Measurements from ENCODE around the gene SIGLEC12. TPM values are rescaled to one million over a fixed set of nuclear protein-coding genes. Genes with fewer than 3 reads are reported as not detected.

Gene SIGLEC12
- 0.19 TPM for total RNA-seq
- long read RNA-seq, result 0 reads

GRCh38 chr19:51501594-51502263 is at the start of gene SIGLEC12:
Gene SIGLEC12 (minus strand): TSS chr19:51501800. CDS start chr19:51501733, 67 bp downstream.
- DNase-seq (ENCODE audit: missing footprints) (no peak), ATAC-seq (peak; percentile 47)
- intact Hi-C loops (cut with DNase I), result no loop called here

GRCh38 chr19:51550848-51551672 is 49.5 kb upstream of the SIGLEC12 start:
- DNase-seq (ENCODE audit: missing footprints) (no peak), ATAC-seq (no peak)
- intact Hi-C loops (cut with DNase I), result no loop called here

GRCh38 chr19:51549533-51550324 is 48.1 kb upstream of the SIGLEC12 start:
- no peak for ATAC-seq
- intact Hi-C loops (cut with DNase I), result no loop called here
- DNase-seq (ENCODE audit: missing footprints), result no peak

- ATAC-seq (no peak), DNase-seq (ENCODE audit: missing footprints) (no peak)
- intact Hi-C loops (cut with DNase I), result no loop called here
Observed at GRCh38 chr19:51548891-51549305, 47.3 kb upstream of the SIGLEC12 start.

- DNase-seq (ENCODE audit: missing footprints) (no peak), ATAC-seq (no peak)
- intact Hi-C loops (cut with DNase I), result no loop called here
Observed at GRCh38 chr19:51548213-51548651, 46.6 kb upstream of the SIGLEC12 start.

- no peak for DNase-seq (ENCODE audit: missing footprints)
- intact Hi-C loops (cut with DNase I), result no loop called here
- ATAC-seq, result no peak
Observed at GRCh38 chr19:51547397-51548212, 46.0 kb upstream of the SIGLEC12 start.

- intact Hi-C loops (cut with DNase I), result no loop called here
- DNase-seq (ENCODE audit: missing footprints), result no peak
- no peak for ATAC-seq
Observed at GRCh38 chr19:51546650-51547396, 45.2 kb upstream of the SIGLEC12 start.

- DNase-seq (ENCODE audit: missing footprints), result no peak
- no peak for ATAC-seq
- intact Hi-C loops (cut with DNase I), result no loop called here
Observed at GRCh38 chr19:51546107-51546649, 44.6 kb upstream of the SIGLEC12 start.

GRCh38 chr19:51544038-51544437 is 42.4 kb upstream of the SIGLEC12 start:
- ATAC-seq (no peak), DNase-seq (ENCODE audit: missing footprints) (no peak)
- intact Hi-C loops (cut with DNase I), result no loop called here

- no peak for ATAC-seq
- DNase-seq (ENCODE audit: missing footprints), result no peak
- intact Hi-C loops (cut with DNase I), result no loop called here
Observed at GRCh38 chr19:51542699-51543098, 41.1 kb upstream of the SIGLEC12 start.

GRCh38 chr19:51541458-51542357 is 40.1 kb upstream of the SIGLEC12 start:
- DNase-seq (ENCODE audit: missing footprints) (no peak), ATAC-seq (no peak)
- intact Hi-C loops (cut with DNase I), result no loop called here

- intact Hi-C loops (cut with DNase I), result no loop called here
- ATAC-seq (no peak), DNase-seq (ENCODE audit: missing footprints) (no peak)
Observed at GRCh38 chr19:51539821-51540366, 38.3 kb upstream of the SIGLEC12 start.

GRCh38 chr19:51535535-51535934 is 33.9 kb upstream of the SIGLEC12 start:
- intact Hi-C loops (cut with DNase I), result no loop called here
- ATAC-seq (no peak), DNase-seq (ENCODE audit: missing footprints) (no peak)

GRCh38 chr19:51531349-51532315 is 30.0 kb upstream of the SIGLEC12 start, which contains the start of gene SIGLEC6:
Gene SIGLEC6 (minus strand): TSS chr19:51531670. CDS start chr19:51531648, 22 bp downstream.
- DNase-seq (ENCODE audit: missing footprints) (peak; percentile 78), ATAC-seq (peak; percentile 76)
- intact Hi-C loops (cut with DNase I), result no loop called here

- no peak for DNase-seq (ENCODE audit: missing footprints)
- ATAC-seq, result no peak
- intact Hi-C loops (cut with DNase I), result no loop called here
Observed at GRCh38 chr19:51530616-51531015, 29.0 kb upstream of the SIGLEC12 start.
